GM21737 (cell line): ENCODE results near the gene PUS3.
"Not testable (repeated sequence)": the region's sequence is repeated elsewhere in the genome, so short reads cannot be mapped to it uniquely, and the experiment has no call there.

Experiments
- ATAC-seq: cut with Tn5 transposase; IDR thresholded peaks from one replicate; pipeline ENCODE4 v1.9.1; 2021; ENCODE audit warnings: mild to moderate bottlenecking, moderate library complexity; ENCODE audit not compliant: unreplicated experiment

PUS3 gene

GRCh38 chr11:125873881-125874555 is 29.0 kb downstream of the PUS3 start:
- ATAC-seq: peak; percentile 19

- ATAC-seq: no peak
These were observed 30.9 kb downstream of the PUS3 start for GRCh38 chr11:125872138-125872491.

- ATAC-seq: no peak
These were observed 31.4 kb downstream of the PUS3 start for GRCh38 chr11:125871391-125872137.

GRCh38 chr11:125869521-125869920 is 33.5 kb downstream of the PUS3 start:
- ATAC-seq: no peak

- ATAC-seq: not testable (repeated sequence)
These were observed 37.7 kb downstream of the PUS3 start for GRCh38 chr11:125865354-125865753.

GRCh38 chr11:125862786-125863185 is 40.2 kb downstream of the PUS3 start:
- not testable (repeated sequence) for ATAC-seq

- not testable (repeated sequence) for ATAC-seq
These were observed 45.3 kb downstream of the PUS3 start for GRCh38 chr11:125857670-125858069.

- ATAC-seq: no peak
These were observed 56.8 kb downstream of the PUS3 start for GRCh38 chr11:125846188-125846587.
